Liver (tissue), 3 donors: ENCODE measurements around the gene THADA.

Experiments
- CTCF ChIP-seq: fragments of 150-350 bp; IDR thresholded peaks from 2 replicates; pipeline ENCODE4 v1.5.1; 2017; ENCODE audit warnings: improper control_type of control experiment, low read depth, low read length; ENCODE audit not compliant: missing input control
- TAF1 ChIP-seq: conservative IDR thresholded peaks from 2 replicates; pipeline ENCODE4 v1.6.1; 2016; ENCODE audit warnings: antibody characterized with exemption, mild to moderate bottlenecking
- donor health status: healthy.
- donor health status: healthy.

- TF ChIP-seq CTCF (no peak), TAF1 (no peak)
Measured at GRCh38 chr2:43209204-43209717, 386.6 kb downstream of the THADA start.
